Measurements from ENCODE around the gene CXCR4. TPM values are rescaled to one million over a fixed set of nuclear protein-coding genes. Genes with fewer than 3 reads are reported as not detected.
"Not testable (repeated sequence)": the region's sequence is repeated elsewhere in the genome, so short reads cannot be mapped to it uniquely, and the experiment has no call there.

Gene CXCR4
- total RNA-seq, 1 donor from 2014 or later, result not detected

GRCh38 chr2:136115183-136115761, 2.7 kb downstream of the CXCR4 start:
- no peak for DNase-seq (ENCODE audit: low read depth)

GRCh38 chr2:136114382-136114781, 3.6 kb downstream of the CXCR4 start:
- no peak for DNase-seq (ENCODE audit: low read depth)

DNA sequence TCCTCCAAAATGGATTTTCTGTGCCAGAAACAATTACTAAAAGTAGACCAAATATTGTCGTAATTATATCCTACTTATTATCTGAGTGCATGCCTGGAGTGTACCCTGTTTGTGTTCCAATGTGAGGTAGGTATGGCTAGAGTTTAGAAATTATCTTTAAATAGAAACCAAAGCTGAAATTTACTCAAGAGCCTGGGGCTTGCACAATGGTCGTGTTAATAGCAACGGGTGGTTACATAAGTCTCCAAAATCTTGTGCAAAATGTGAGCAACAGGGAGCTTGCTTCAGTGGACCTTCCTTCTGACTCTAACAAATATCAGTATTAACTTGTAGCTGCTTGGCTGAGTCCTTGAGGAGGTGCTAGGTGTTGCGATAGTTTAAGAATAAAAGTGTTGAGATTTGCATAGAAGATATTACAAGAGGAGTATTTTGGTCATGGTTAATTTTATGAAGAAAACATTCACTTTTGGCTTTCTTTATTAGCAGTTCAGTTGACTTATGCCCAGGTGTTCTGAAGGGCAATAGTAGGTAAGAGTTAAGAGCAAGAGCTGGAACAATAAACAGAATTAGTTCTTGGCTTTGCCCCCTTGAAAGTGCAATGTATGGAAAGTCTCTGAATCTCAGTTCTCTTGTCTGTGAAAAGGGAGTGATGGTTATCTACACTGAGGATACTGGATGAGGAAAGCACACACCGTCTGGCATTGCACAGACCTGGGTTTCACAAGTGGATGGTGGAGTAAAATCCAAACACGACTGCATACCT, 4.6 kb downstream of the CXCR4 start:
- no peak for DNase-seq (ENCODE audit: low read depth)

DNA sequence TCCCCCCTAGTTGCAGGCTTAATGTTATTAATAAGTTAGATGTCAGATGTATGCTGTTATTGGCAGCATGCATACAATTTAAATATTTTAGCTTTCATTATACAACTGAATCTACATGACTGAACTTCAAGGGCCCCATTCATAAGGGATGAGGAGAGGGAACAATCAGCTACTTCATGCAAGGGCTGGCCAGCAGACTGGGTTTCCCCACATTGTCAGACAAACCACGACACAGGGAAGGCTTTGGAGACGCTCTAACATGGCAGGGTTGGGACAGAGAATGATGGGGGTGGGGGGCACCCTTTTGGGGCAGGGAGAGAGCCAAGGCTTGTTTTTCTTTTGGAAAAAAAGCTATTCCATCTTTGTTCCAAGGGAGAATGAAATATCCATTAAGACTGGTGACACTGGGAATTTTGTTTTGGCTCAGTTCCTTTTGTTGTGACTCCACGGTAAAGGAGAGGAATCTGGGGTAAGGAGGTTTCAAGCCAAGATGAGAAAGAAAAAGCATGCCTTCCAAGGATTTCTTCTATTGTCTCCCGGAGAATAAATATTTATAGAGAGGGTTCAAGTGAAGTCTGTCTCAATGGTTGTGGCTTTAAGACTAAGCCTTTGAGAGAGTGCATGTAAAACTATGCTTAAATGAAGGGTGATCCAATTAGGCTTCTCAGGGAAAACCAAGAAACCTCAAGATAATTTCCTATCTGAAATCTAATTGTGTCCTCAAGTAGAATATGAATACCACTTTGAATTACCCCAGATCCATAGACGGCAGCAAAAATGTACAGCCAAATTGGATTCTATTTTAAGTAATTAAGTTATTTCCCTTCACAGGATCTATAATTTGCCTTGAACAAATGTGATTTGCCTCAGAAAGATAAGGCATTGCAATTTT, 5.4 kb downstream of the CXCR4 start:
- no peak for DNase-seq (ENCODE audit: low read depth)

DNA sequence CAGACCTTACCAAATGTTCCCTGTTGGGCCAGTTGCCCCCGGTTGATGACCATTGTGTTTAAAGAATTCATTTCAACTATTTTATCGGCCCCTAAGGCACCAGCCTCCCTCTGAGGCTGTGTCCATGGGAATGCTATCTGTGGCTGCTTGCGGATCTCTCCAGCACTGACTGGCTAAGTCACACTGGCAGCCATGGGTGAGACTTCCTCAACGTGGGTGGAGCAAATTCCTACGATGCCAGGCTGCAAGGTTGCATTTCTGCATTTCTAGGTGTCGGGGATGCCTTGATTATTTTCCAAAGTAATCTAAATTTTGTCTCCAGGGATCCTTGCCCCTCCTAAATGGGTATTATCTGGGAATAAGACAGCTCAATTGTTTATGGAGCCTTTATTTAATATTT, 6.2 kb downstream of the CXCR4 start:
- DNase-seq (ENCODE audit: low read depth), result no peak

GRCh38 chr2:136110526-136110925, 7.4 kb downstream of the CXCR4 start:
- DNase-seq (ENCODE audit: low read depth), result no peak

GRCh38 chr2:136108463-136108862, 9.5 kb downstream of the CXCR4 start:
- DNase-seq (ENCODE audit: low read depth), result no peak

DNA sequence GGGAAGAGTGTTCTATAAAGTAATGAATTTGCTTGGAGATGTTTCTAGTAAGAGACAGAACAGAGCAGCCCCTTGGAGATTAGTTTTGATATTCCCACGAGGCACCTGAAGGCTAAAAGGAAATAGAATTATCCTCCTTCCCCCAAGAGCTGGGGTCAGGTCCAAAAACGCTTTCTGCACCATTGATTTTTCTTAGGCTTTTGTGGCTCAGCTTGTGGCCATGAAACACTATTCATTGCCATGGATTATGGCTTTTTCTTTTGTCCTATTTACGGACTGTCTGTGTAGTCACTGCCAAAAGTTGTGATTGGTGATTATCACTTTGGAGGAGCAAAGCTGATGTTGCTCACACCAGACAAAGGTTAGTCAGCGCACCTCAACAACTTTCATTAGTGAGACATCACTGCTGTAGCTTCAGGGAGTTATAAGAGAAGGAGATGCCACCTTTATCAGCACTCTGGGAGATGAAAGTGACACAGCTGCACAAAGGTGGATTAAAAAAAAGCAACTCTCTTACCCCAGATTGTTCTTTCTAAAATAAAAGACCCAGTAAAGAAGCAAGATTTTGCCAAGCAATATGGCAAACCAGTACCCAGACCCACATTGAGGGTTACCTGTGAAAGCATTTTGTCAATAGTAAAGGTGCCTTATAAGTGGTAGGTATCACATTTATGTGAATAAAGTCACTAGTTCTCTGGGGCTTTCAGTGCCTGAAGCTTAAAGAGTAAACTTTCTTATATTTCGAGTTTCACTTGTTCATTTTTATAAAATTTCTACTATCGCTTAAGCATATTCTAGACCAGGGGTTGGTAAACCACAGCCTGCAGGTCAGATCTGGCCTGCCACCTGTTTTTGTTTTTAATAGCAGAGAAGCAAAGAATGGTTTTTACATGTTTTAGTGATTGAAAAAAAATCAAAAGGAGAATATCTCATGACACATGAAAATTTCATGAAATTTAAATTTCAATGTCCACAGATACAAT, 10.6 kb downstream of the CXCR4 start:
- no peak for DNase-seq (ENCODE audit: low read depth)

DNA sequence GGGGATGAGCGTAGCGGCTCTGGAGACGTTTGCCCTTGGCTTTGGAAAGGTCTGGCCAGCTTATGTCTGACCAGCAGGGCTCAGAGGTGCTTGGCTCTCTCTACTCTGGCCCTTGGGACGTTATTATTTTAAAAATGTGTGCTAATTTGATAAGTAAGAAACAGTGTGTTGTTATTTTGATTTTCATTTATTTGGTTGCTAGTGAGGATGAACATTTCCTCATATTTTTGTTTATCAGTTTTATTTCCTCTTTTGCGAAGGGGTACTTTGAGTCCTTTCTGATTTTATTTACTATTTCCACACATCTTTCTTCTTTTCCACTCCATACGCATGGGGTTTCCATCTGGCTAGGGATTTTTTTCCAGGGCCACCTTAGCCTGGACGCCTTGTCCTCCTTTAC, 11.4 kb downstream of the CXCR4 start:
- no peak for DNase-seq (ENCODE audit: low read depth)

- DNase-seq (ENCODE audit: low read depth), result no peak
These were observed 13.0 kb downstream of the CXCR4 start for GRCh38 chr2:136104977-136105376.

DNA sequence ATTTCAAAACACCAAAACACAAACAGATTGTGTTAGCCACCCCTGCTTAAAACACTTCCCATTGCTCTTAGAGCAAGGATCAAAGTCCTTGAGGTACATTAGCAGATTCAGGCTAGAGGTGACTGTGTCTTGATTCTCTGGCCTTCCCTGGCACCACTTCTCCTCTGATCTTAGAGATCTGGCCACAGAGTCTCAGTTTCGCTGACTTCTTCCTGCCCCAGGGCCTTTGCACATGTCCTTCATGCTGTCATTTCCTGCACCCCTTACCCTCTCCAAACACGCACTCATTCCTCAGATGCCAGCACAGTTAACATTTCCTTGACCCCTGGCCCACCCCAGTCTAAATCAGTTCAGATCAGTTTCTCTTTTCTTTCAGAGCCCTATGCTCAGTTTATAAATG, 16.9 kb downstream of the CXCR4 start:
- DNase-seq (ENCODE audit: low read depth), result no peak

- no peak for DNase-seq (ENCODE audit: low read depth)
These were observed 19.5 kb downstream of the CXCR4 start for GRCh38 chr2:136098441-136098840.

DNA sequence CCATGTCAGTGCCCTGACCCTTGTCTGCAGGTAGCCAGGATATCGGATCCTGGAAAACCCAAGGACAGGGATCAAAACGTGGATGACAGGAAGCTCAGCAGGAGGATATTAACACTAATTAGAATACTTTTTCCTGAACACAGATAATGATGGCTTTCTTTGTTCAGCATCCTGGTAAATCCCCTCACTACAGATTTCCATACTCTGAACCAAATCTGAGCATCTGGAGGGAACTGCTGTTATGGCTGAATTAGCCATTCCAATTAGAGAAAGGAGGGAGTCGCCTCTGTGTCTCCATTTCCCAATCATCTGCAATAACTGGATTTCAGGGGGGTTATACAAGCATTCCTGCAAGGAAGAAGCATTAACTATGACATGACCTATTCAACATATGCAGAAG, 24.4 kb downstream of the CXCR4 start:
- no peak for DNase-seq (ENCODE audit: low read depth)

GRCh38 chr2:136091899-136092298, 26.1 kb downstream of the CXCR4 start:
- DNase-seq (ENCODE audit: low read depth), result no peak

GRCh38 chr2:136087901-136088460, 30.0 kb downstream of the CXCR4 start:
- DNase-seq (ENCODE audit: low read depth), result not testable (repeated sequence)

- DNase-seq (ENCODE audit: low read depth), result peak; percentile 15
These were observed 31.5 kb downstream of the CXCR4 start for GRCh38 chr2:136086253-136087016.

GRCh38 chr2:136085453-136086209, 32.3 kb downstream of the CXCR4 start:
- no peak for DNase-seq (ENCODE audit: low read depth)

GRCh38 chr2:136081582-136082210, 36.3 kb downstream of the CXCR4 start:
- no peak for DNase-seq (ENCODE audit: low read depth)

DNA sequence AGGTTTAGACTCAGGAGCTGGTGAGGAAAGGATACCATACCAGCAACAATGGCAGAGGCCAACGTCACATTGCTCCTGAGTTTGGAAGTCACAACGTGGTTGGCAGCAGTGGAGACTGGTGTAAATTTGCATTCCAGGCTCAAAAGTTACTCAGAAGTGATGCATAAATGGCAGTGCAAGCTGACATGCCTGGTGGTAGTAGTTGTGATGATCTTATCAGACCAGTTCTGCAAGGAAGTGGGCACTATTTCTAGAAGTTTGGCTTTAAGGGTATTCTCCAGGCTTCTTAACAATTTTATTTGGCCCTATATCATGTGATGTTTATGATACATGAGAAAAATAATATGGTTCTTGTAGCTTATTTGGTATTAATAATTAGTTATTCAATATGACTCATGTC, 37.8 kb downstream of the CXCR4 start:
- no peak for DNase-seq (ENCODE audit: low read depth)
